ENCODE data around the gene TMEM39A.

- TF ChIP-seq CTCF (IDR thresholded peaks at IDR 0.05 in 2 of 3, conservative IDR thresholded peaks at IDR 0.05 in 1 of 3; ENCODE audit: control insufficient read depth in 2 of 3, extremely low read depth in 1 of 3, insufficient read depth in 1 of 3, low read depth in 3 of 3, low read length in 3 of 3) = no peak
- no peak for TF ChIP-seq EZH2 (IDR thresholded peaks at IDR 0.05; ENCODE audit: borderline replicate concordance, control insufficient read depth, low read depth, low read length)
- TF ChIP-seq ESRRA (IDR thresholded peaks at IDR 0.05; ENCODE audit: low read length) = no peak
- TF ChIP-seq TAF1 (IDR thresholded peaks at IDR 0.05; ENCODE audit: borderline replicate concordance, low read depth, low read length) = no peak
- no peak for TF ChIP-seq BCL11A (IDR thresholded peaks at IDR 0.05; ENCODE audit: low read depth, low read length)
- no peak for TF ChIP-seq CHD1 (IDR thresholded peaks at IDR 0.05; ENCODE audit: low read depth, low read length)
- TF ChIP-seq ATF3 (IDR thresholded peaks at IDR 0.05; ENCODE audit: borderline replicate concordance, extremely low read depth, low read depth, low read length) = no peak
- TF ChIP-seq SPI1 (IDR thresholded peaks at IDR 0.05; ENCODE audit: borderline replicate concordance, insufficient read depth, low read depth, low read length) = no peak
- TF ChIP-seq GABPA (IDR thresholded peaks at IDR 0.05; ENCODE audit: low read depth) = no peak
- TF ChIP-seq FOXK2 (IDR thresholded peaks at IDR 0.05) = no peak
- no peak for TF ChIP-seq RBBP5 (conservative IDR thresholded peaks at IDR 0.05)
- no peak for TF ChIP-seq MAX (IDR thresholded peaks at IDR 0.05; ENCODE audit: low read depth, low read length)
- no peak for TF ChIP-seq SRF (IDR thresholded peaks at IDR 0.05; ENCODE audit: low read depth in 2 of 2, low read length in 2 of 2)
- TF ChIP-seq ZNF274 (IDR thresholded peaks at IDR 0.05; ENCODE audit: insufficient read depth, insufficient read length) = no peak
Measured at GRCh38 chr3:119413603-119414280, 49.7 kb downstream of the TMEM39A start.

All from GM12878 (cell line).